Upper lobe of left lung (tissue), 6 donors: ENCODE results near the gene ZNRF1. TPM values are rescaled to one million over a fixed set of nuclear protein-coding genes. Genes with fewer than 3 reads are reported as not detected.
A peak's percentile ranks its signal among the peaks of the same experiment; 100 is the strongest.
"Not testable (repeated sequence)": the region's sequence is repeated elsewhere in the genome, so short reads cannot be mapped to it uniquely, and the experiment has no call there.

ENCODE experiments used
- ATAC-seq, 2 donors: fragments of 200-7000 bp; cut with Tn5 transposase; one replicate each; pipeline ENCODE4 v1.9.1; 2022; ENCODE audit warnings: mild to moderate bottlenecking in 2 of 2, moderate library complexity in 2 of 2; ENCODE audit not compliant: low FRiP score in 2 of 2
- DNase-seq, 2 donors: peaks; one replicate each; pipeline ENCODE4 v3.0.0-alpha.2; 2019 to 2020
- H3K27ac ChIP-seq, 4 donors: fragments of 200-600 bp; sonication (generic); one replicate each; pipeline ENCODE4 v1.5.1; 2016 to 2019
- H3K27me3 ChIP-seq, 4 donors: fragments of 200-600 bp; sonication (generic); one replicate each; pipeline ENCODE4 v1.5.1; 2017 to 2019
- H3K36me3 ChIP-seq, 4 donors: fragments of 200-600 bp; sonication (generic); one replicate each; pipeline ENCODE4 v1.5.1; 2016 to 2019
- H3K4me1 ChIP-seq, 4 donors: fragments of 200-600 bp; sonication (generic); one replicate each; pipeline ENCODE4 v1.5.1; 2018 to 2019
- H3K4me3 ChIP-seq, 4 donors: fragments of 200-600 bp; sonication (generic); one replicate each; pipeline ENCODE4 v1.5.1; 2017 to 2019; ENCODE audit warnings: mild to moderate bottlenecking in 2 of 4, moderate library complexity in 1 of 4
- H3K9me3 ChIP-seq, 4 donors: fragments of 200-600 bp; sonication (generic); one replicate each; pipeline ENCODE4 v1.5.1; 2018 to 2019
- EP300 ChIP-seq, 4 donors: sonication (generic); formaldehyde crosslinking; IDR thresholded peaks; one replicate each; pipeline ENCODE4 v1.5.1; 2017; ENCODE audit warnings: antibody characterized with exemption in 4 of 4, control low read depth in 2 of 4
- POLR2A ChIP-seq, 4 donors: fragments of 450-650 bp; IDR thresholded peaks; one replicate each; pipeline ENCODE4 v1.5.1; 2016 to 2017; ENCODE audit warnings: antibody characterized with exemption in 4 of 4, mild to moderate bottlenecking in 2 of 4
- POLR2AphosphoS5 ChIP-seq, 2 donors: sonication (generic); formaldehyde crosslinking; IDR thresholded peaks; one replicate each; pipeline ENCODE4 v1.5.1; 2017; ENCODE audit warnings: antibody characterized with exemption in 2 of 2
- WGBS, 2 donors: methylation state at CpG; one replicate each; pipeline ENCODE4 v1.1.5; 2017 to 2018; 5-methylcytosine and 5-hydroxymethylcytosine counted together
- total RNA-seq, 6 donors: library from RNA; depleted of rRNA in 4 of 6; stranded (reverse); fragments of >200 nt in 4 of 6; gene quantifications; one replicate each; pipeline versions ENCODE4 v1.1.0 to v1.2.1, GENCODE V29; 2016 to 2021
- TF ChIP-seq, protein P1 (sequence below), 6 experiments: fragments of 450-650 bp in 4 of 6; fragments of 200-600 bp in 2 of 6; sonication (generic) in 2 of 6; IDR thresholded peaks; one replicate each; pipeline ENCODE4 v1.5.1; 2016 to 2019; ENCODE audit warnings: antibody characterized with exemption in 6 of 6
- donor health status: DM: no; HTN: no; CAD: no; lungs with moderate emphysema.
- donor health status: DM: no; HTN: yes; CAD: no; lungs with severe emphysema.

Gene ZNRF1
- total RNA-seq, 6 donors from 2014 or later: 18.5 to 40.0 (median 27.1) TPM

DNA sequence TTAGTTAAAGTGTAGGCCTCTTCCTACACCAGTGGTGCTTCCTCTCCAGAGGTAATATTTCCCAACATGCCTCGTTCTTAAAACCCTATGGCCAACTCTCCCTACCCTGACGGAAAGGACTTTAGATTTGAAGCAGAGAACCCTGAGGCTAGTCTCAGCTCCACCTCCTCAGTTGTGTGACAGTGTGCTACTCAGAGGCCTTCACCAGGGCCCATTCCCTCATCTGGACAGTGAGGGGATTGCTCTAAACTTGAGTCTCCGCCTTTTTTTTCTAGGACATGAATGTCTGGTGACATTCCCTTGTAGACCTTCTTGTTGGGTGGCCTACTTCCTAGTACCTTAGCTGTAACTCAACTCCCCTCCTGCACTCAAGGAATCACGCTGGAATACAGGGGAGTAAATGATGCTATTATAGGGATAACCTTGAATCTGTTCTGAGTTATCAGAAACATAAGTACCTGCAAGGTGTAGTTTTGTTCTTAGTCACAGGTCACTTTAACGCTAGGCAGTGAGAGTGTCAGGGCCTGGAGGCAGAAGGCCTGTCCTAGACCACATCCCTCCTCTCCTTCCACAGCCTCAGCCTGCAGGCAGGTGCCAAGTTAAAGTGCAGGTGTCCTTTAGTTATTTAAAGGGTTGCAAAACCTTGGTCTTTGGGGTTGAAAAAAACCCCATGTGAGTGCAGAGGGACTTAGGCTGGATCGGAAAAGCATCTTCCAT, 90.8 kb downstream of the ZNRF1 start:
- Histone ChIP-seq H3K4me3 (no peak overlapping the region), H3K27ac (peak overlapping the region in 1 of 4 donors; percentile 17), H3K9me3 (no peaks in the 10 kb centered on the region), H3K4me1 (peaks cover 22 to 46% (median 32%) of the 10 kb centered on the region in 4 donors), H3K27me3 (no peaks in the 10 kb centered on the region), H3K36me3 (peaks cover 0 to 6% (median 0%) of the 10 kb centered on the region in 4 donors)
- no peak for TF ChIP-seq EP300 (IDR thresholded peaks at IDR 0.05)
- WGBS, 2 donors: 67 to 73% methylated on average over 6 of the region's 6 CpGs
- DNase-seq: no peak
- ATAC-seq: no peak

- H3K9me3 ChIP-seq, DNase-seq, H3K4me3 ChIP-seq, H3K27me3 ChIP-seq, ATAC-seq, H3K27ac ChIP-seq: not testable (repeated sequence)
- Histone ChIP-seq H3K36me3 (peaks cover 0 to 12% (median 0%) of the 10 kb centered on the region in 4 donors), H3K4me1 (peaks cover 22 to 46% (median 34%) of the 10 kb centered on the region in 4 donors)
- 70 to 92% methylated on average over 5 to 6 of the region's 6 CpGs for WGBS, 2 donors
Observed at GRCh38 chr16:75090899-75091298, 92.1 kb downstream of the ZNRF1 start.

GRCh38 chr16:75091619-75092018, 92.8 kb downstream of the ZNRF1 start:
- DNase-seq, H3K27me3 ChIP-seq, H3K27ac ChIP-seq, H3K4me3 ChIP-seq, ATAC-seq, H3K9me3 ChIP-seq: not testable (repeated sequence)
- H3K36me3 ChIP-seq: peaks cover 0 to 12% (median 0%) of the 10 kb centered on the region in 4 donors
- H3K4me1 ChIP-seq: peaks cover 19 to 42% (median 34%) of the 10 kb centered on the region in 4 donors
- 52 to 76% methylated on average over 3 of the region's 3 CpGs for WGBS, 2 donors

GRCh38 chr16:75092777-75093176, 94.0 kb downstream of the ZNRF1 start:
- WGBS, 2 donors: 63 to 90% methylated on average over 7 of the region's 7 CpGs
- H3K4me3 ChIP-seq: no peak overlapping the region
- H3K36me3 ChIP-seq: peaks cover 0 to 12% (median 0%) of the 10 kb centered on the region in 4 donors
- TF ChIP-seq, protein P1, sequence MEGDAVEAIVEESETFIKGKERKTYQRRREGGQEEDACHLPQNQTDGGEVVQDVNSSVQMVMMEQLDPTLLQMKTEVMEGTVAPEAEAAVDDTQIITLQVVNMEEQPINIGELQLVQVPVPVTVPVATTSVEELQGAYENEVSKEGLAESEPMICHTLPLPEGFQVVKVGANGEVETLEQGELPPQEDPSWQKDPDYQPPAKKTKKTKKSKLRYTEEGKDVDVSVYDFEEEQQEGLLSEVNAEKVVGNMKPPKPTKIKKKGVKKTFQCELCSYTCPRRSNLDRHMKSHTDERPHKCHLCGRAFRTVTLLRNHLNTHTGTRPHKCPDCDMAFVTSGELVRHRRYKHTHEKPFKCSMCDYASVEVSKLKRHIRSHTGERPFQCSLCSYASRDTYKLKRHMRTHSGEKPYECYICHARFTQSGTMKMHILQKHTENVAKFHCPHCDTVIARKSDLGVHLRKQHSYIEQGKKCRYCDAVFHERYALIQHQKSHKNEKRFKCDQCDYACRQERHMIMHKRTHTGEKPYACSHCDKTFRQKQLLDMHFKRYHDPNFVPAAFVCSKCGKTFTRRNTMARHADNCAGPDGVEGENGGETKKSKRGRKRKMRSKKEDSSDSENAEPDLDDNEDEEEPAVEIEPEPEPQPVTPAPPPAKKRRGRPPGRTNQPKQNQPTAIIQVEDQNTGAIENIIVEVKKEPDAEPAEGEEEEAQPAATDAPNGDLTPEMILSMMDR (IDR thresholded peaks at IDR 0.05): no peak
- TF ChIP-seq POLR2AphosphoS5 (IDR thresholded peaks at IDR 0.05) (no peak), EP300 (IDR thresholded peaks at IDR 0.05) (no peak), POLR2A (IDR thresholded peaks at IDR 0.05) (no peak)
- H3K27me3 ChIP-seq: no peaks in the 10 kb centered on the region
- H3K4me1 ChIP-seq: peaks cover 18 to 42% (median 29%) of the 10 kb centered on the region in 4 donors
- H3K27ac ChIP-seq: no peak overlapping the region
- DNase-seq: no peak
- no peak for ATAC-seq
- no peaks in the 10 kb centered on the region for H3K9me3 ChIP-seq

DNA sequence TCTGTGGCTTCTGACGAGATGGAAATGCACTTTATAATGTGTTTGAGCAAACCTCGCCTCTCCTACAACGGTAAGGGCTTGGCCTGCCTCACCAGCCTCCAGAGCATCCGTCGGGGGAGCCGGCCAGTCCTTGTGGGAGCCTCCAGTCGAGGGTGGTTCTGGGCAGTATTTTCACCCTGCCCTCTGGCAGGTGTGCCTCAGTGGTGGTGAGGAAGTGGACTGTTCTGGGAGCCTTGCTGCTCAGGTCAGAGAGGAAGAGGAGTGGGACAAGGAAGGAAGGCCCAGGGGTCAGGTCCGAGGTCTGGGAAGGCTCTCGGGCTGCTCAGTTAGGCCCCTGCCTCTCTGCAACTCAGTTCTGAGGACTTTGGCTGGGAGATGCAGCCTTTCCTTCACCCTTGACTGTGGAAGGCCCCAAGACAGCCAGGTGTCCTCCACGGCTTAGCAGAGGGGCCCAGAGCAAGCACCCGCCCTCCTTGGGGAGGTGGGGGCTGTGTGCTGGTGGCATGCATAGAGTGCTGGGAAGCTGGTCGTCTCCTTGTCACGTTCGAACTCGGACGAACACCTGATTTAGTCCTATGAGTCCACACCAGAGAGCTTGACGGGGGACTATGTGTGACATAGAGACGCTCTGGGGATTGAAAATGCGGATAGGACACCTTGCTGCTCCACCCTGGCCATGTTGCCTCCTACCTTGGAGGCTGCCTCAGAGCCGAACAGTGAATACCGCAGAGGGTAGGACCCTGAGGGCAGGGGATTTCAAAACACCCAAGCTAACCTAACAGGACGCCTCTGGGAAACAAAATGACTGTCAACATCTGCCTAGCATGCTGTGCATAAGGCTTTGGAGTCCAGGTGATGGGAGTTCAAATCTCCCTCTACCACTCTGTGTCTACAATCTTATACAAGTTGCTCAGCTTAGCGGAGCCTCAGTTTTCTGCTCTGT, 95.0 kb downstream of the ZNRF1 start:
- Histone ChIP-seq H3K27me3 (no peaks in the 10 kb centered on the region), H3K4me1 (peaks cover 24 to 42% (median 31%) of the 10 kb centered on the region in 4 donors), H3K9me3 (no peaks in the 10 kb centered on the region), H3K4me3 (no peak overlapping the region), H3K27ac (no peak overlapping the region), H3K36me3 (peaks cover 0 to 12% (median 0%) of the 10 kb centered on the region in 4 donors)
- TF ChIP-seq POLR2A (IDR thresholded peaks at IDR 0.05): no peak
- TF ChIP-seq POLR2AphosphoS5 (IDR thresholded peaks at IDR 0.05): no peak
- TF ChIP-seq, protein P1 (IDR thresholded peaks at IDR 0.05): no peak
- TF ChIP-seq EP300 (IDR thresholded peaks at IDR 0.05): no peak
- ATAC-seq (no peak), DNase-seq (no peak)
- WGBS, 2 donors: 89 to 92% methylated on average over 23 of the region's 23 CpGs

- DNase-seq: no peak
- no peak for ATAC-seq
- Histone ChIP-seq H3K27me3 (no peaks in the 10 kb centered on the region), H3K4me3 (no peak overlapping the region), H3K36me3 (peaks cover 0 to 12% (median 0%) of the 10 kb centered on the region in 4 donors), H3K9me3 (no peaks in the 10 kb centered on the region), H3K27ac (peak overlapping the region in 1 of 4 donors; percentile 64), H3K4me1 (peaks cover 35 to 49% (median 41%) of the 10 kb centered on the region in 4 donors)
- 93% methylated on average over 13 to 14 of the region's 14 CpGs for WGBS, 2 donors
- TF ChIP-seq POLR2AphosphoS5 (IDR thresholded peaks at IDR 0.05) (no peak), EP300 (IDR thresholded peaks at IDR 0.05) (no peak), POLR2A (IDR thresholded peaks at IDR 0.05) (no peak)
- TF ChIP-seq, protein P1 (IDR thresholded peaks at IDR 0.05): no peak
Observed at GRCh38 chr16:75095204-75095621, 96.4 kb downstream of the ZNRF1 start.
